NCI-H146 treated with DMSO at 0.1 percent for 48 hours (cell line): ENCODE results near the gene RGPD4.
"Not testable (repeated sequence)": the region's sequence is repeated elsewhere in the genome, so short reads cannot be mapped to it uniquely, and the experiment has no call there.

Experiments
- DNase-seq: peaks from one replicate; lab custom pipeline; 2025; ENCODE audit not compliant: unreplicated experiment; lab: John Stamatoyannopoulos, UW

Gene RGPD4

GRCh38 chr2:107916696-107917370 is 90.1 kb downstream of the RGPD4 start:
- DNase-seq = not testable (repeated sequence)

- no peak for DNase-seq
Observed at GRCh38 chr2:107927034-107927534, 100.4 kb downstream of the RGPD4 start.

GRCh38 chr2:107931412-107931811 is 104.7 kb downstream of the RGPD4 start:
- DNase-seq = no peak

- DNase-seq = no peak
Observed at GRCh38 chr2:107932488-107932887, 105.8 kb downstream of the RGPD4 start.

- no peak for DNase-seq
Observed at GRCh38 chr2:107932979-107933378, 106.3 kb downstream of the RGPD4 start.

GRCh38 chr2:107936433-107937359 is 110.0 kb downstream of the RGPD4 start:
- no peak for DNase-seq
